SK-MEL-5 (cell line): ENCODE results near the gene MID1. TPM values are rescaled to one million over a fixed set of nuclear protein-coding genes. Genes with fewer than 3 reads are reported as not detected.

Experiments
- small RNA-seq, 2 experiments: library from RNA; depleted of rRNA; stranded (forward); fragments of <200 nt; gene quantifications; one replicate each; pipeline ENCODE3, GENCODE V24; 2014
- total RNA-seq: library from RNA; depleted of rRNA; stranded (reverse); fragments of >200 nt; shearing (Covaris generic); gene quantifications from 2 replicates; pipeline ENCODE4 v1.2.3, GENCODE V29; 2014

Gene MID1
- total RNA-seq, 1 experiment from 2014 or later: 35.0 TPM

Small RNA genes lying within 50 kb of the gene (small RNA-seq; reads per million reads assigned to genes)
- 0 reads per million in 2 experiments for gene RNU6-800P
